IMR-90 (cell line): ENCODE results near the gene KRT78. TPM values are rescaled to one million over a fixed set of nuclear protein-coding genes. Genes with fewer than 3 reads are reported as not detected.

Experiments used
- ATAC-seq: fragments of 200-7000 bp; cut with Tn5 transposase; 2 replicates; pipeline ENCODE4 v1.9.1; 2020; ENCODE audit warnings: low read depth, mild to moderate bottlenecking, moderate library complexity
- BruUV-seq: library from RNA; stranded (reverse); fragments of 400-500 nt; replicated peaks from 2 replicates; lab custom pipeline; 2021; lab: Mats Ljungman, UMichigan
- CTCF ChIA-PET: fragments of 300-600 bp; formaldehyde crosslinking; extraction: SDS; loops from one replicate; lab custom pipeline; 2021; ENCODE audit warnings: antibody characterized with exemption; lab: Yijun Ruan, JAX
- POLR2A ChIA-PET: fragments of 300-600 bp; sonication (Branson Sonifier 250); formaldehyde crosslinking; loops from one replicate; lab custom pipeline; 2022; ENCODE audit warnings: antibody characterized with exemption; ENCODE audit not compliant: unreplicated experiment; lab: Charles Lee
- DNase-seq: peaks from one replicate; pipeline ENCODE4 v3.0.0; 2013
- H2AFZ ChIP-seq: replicated peaks from 2 replicates; pipeline ENCODE3; 2013; ENCODE audit warnings: low read length, mild to moderate bottlenecking; ENCODE audit not compliant: poor library complexity
- H2AK5ac ChIP-seq: 2 replicates; pipeline ENCODE4 v1.6.1; 2013; ENCODE audit warnings: low read depth, low read length, inconsistent platforms
- H2AK9ac ChIP-seq: replicated peaks from 2 replicates; pipeline ENCODE3; 2013; ENCODE audit warnings: mild to moderate bottlenecking, low read depth, low read length, moderate library complexity; ENCODE audit not compliant: poor library complexity
- H2BK120ac ChIP-seq: 2 replicates; pipeline ENCODE4 v1.6.1; 2013; ENCODE audit warnings: low read depth, low read length, inconsistent platforms
- H2BK15ac ChIP-seq: 3 replicates; pipeline ENCODE4 v1.6.1; 2013; ENCODE audit warnings: low read depth, low read length, inconsistent platforms
- H2BK20ac ChIP-seq: 2 replicates; pipeline ENCODE4 v1.6.1; 2013; ENCODE audit warnings: low read depth, mild to moderate bottlenecking, inconsistent platforms, low read length, moderate library complexity
- H2BK5ac ChIP-seq: 2 replicates; pipeline ENCODE4 v1.6.1; 2013; ENCODE audit warnings: mild to moderate bottlenecking, low read depth, low read length, inconsistent platforms; ENCODE audit not compliant: poor library complexity, severe bottlenecking
- H3K14ac ChIP-seq: replicated peaks from 2 replicates; pipeline ENCODE4 v1.6.1; 2013; ENCODE audit warnings: low read depth, low read length, inconsistent platforms
- H3K18ac ChIP-seq: 2 replicates; pipeline ENCODE4 v1.6.1; 2013; ENCODE audit warnings: low read depth, low read length, control low read depth
- H3K23ac ChIP-seq: 2 replicates; pipeline ENCODE4 v1.6.1; 2013; ENCODE audit warnings: low read depth, low read length, inconsistent platforms
- H3K27ac ChIP-seq: 2 replicates; pipeline ENCODE4 v1.5.1; 2013; ENCODE audit warnings: mild to moderate bottlenecking, control low read depth, low read length; ENCODE audit not compliant: insufficient read depth
- H3K27me3 ChIP-seq: 2 replicates; pipeline ENCODE4 v1.6.1; 2013; ENCODE audit warnings: low read length; ENCODE audit not compliant: control insufficient read depth, insufficient read depth
- H3K36me3 ChIP-seq: 2 replicates; pipeline ENCODE4 v1.6.1; 2013; ENCODE audit warnings: low read length, mixed read lengths; ENCODE audit not compliant: control insufficient read depth, insufficient read depth
- H3K4ac ChIP-seq: 2 replicates; pipeline ENCODE4 v1.6.1; 2013; ENCODE audit warnings: low read depth, low read length, inconsistent platforms
- H3K4me1 ChIP-seq: 2 replicates; pipeline ENCODE4 v1.6.1; 2013; ENCODE audit warnings: low read length, mixed read lengths; ENCODE audit not compliant: control insufficient read depth, insufficient read depth
- H3K4me2 ChIP-seq: 2 replicates; pipeline ENCODE4 v1.6.1; 2013; ENCODE audit warnings: low read depth, mild to moderate bottlenecking, control low read depth, low read length, moderate library complexity
- H3K4me3 ChIP-seq: 2 replicates; pipeline ENCODE4 v1.5.1; 2013; ENCODE audit warnings: low read depth, mild to moderate bottlenecking, control low read depth, low read length, moderate library complexity; ENCODE audit not compliant: insufficient read depth
- H3K56ac ChIP-seq: 2 replicates; pipeline ENCODE4 v1.6.1; 2013; ENCODE audit warnings: low read length, inconsistent platforms; ENCODE audit not compliant: insufficient read depth; ENCODE audit errors: extremely low read depth
- H3K79me1 ChIP-seq, 2 experiments: 2 replicates each; pipeline ENCODE4 v1.6.1; 2013; ENCODE audit warnings: low read length in 2 of 2, inconsistent platforms in 1 of 2, low read depth in 1 of 2
- H3K9ac ChIP-seq: 2 replicates; pipeline ENCODE4 v1.6.1; 2013; ENCODE audit warnings: low read depth, low read length, control low read depth
- H3K9me1 ChIP-seq: 2 replicates; pipeline ENCODE4 v1.6.1; 2013; ENCODE audit warnings: low read length, inconsistent platforms; ENCODE audit not compliant: insufficient read depth
- H3K9me3 ChIP-seq: 2 replicates; pipeline ENCODE4 v1.6.1; 2013; ENCODE audit warnings: low read length; ENCODE audit not compliant: control insufficient read depth, insufficient read depth
- H4K20me1 ChIP-seq: 2 replicates; pipeline ENCODE4 v1.6.1; 2013; ENCODE audit warnings: low read length, inconsistent platforms; ENCODE audit not compliant: insufficient read depth
- H4K5ac ChIP-seq: 2 replicates; pipeline ENCODE4 v1.6.1; 2013; ENCODE audit warnings: mild to moderate bottlenecking, low read depth, low read length, control low read depth
- H4K8ac ChIP-seq, 2 experiments: 2 replicates each; pipeline ENCODE4 v1.6.1; 2013; ENCODE audit warnings: low read depth in 2 of 2, low read length in 2 of 2, control low read depth in 1 of 2, inconsistent platforms in 1 of 2
- H4K91ac ChIP-seq: 2 replicates; pipeline ENCODE4 v1.6.1; 2013; ENCODE audit warnings: low read depth, low read length, inconsistent platforms; ENCODE audit not compliant: insufficient read depth
- BHLHE40 ChIP-seq: fragments of 150-350 bp; IDR thresholded peaks from 2 replicates; pipeline ENCODE4 v1.6.1; 2016; ENCODE audit warnings: mild to moderate bottlenecking, low read depth, low read length
- CEBPB ChIP-seq: IDR thresholded peaks from 2 replicates; pipeline ENCODE4 v1.6.1; 2012; ENCODE audit warnings: low read depth, low read length, improper control_type of control experiment
- CHD1 ChIP-seq: IDR thresholded peaks from 2 replicates; pipeline ENCODE4 v1.6.1; 2012; ENCODE audit warnings: low read depth, low read length, improper control_type of control experiment
- CTCF ChIP-seq: conservative IDR thresholded peaks from 2 replicates; pipeline ENCODE4 v1.5.1; 2012; ENCODE audit warnings: mild to moderate bottlenecking, low read depth, low read length, improper control_type of control experiment
- MAZ ChIP-seq: IDR thresholded peaks from 2 replicates; pipeline ENCODE4 v1.6.1; 2012; ENCODE audit warnings: low read depth, mild to moderate bottlenecking, low read length, improper control_type of control experiment, moderate library complexity, borderline replicate concordance
- NFE2L2 ChIP-seq: fragments of 150-350 bp; IDR thresholded peaks from 2 replicates; pipeline ENCODE4 v1.6.1; 2016; ENCODE audit warnings: low read depth, mild to moderate bottlenecking, low read length
- POLR2A ChIP-seq: IDR thresholded peaks from 2 replicates; pipeline ENCODE4 v1.6.1; 2012; ENCODE audit warnings: mild to moderate bottlenecking, low read depth, low read length
- RAD21 ChIP-seq: IDR thresholded peaks from 2 replicates; pipeline ENCODE4 v1.6.1; 2012; ENCODE audit warnings: low read length, improper control_type of control experiment
- WGBS, 2 experiments: methylation state at CpG; one replicate each; pipeline versions ENCODE4 v1.1.5 to v1.1.7; 2013; ENCODE audit warnings: missing lambda C conversion rate in 2 of 2; ENCODE audit not compliant: insufficient read length in 1 of 2; ENCODE audit errors: extremely low coverage in 2 of 2; 5-methylcytosine and 5-hydroxymethylcytosine counted together
- dilution Hi-C: fragments of 300-500 bp; cut with HindIII; formaldehyde crosslinking; loops from one replicate; pipeline ENCODE4 v1.14.3; 2018; ENCODE audit warnings: low sequenced_read_pairs; ENCODE audit not compliant: unreplicated experiment
- in situ Hi-C: fragments of 300-500 bp; cut with MboI; formaldehyde crosslinking; loops from 3 replicates; pipeline ENCODE4 v1.14.3; 2019; ENCODE audit warnings: low sequenced_read_pairs, inconsistent platforms, mixed read lengths
- intact Hi-C: fragments of 100-400 bp; cut with micrococcal nuclease; formaldehyde crosslinking; loops from 2 replicates; pipeline ENCODE4 v1.10.0; 2022
- polyA plus RNA-seq, 3 experiments: library from polyadenylated mRNA; depleted of rRNA; stranded (reverse); fragments of >200 nt; gene quantifications; 2 replicates each; pipeline ENCODE4 v1.2.3, GENCODE V29; 2012; ENCODE audit warnings: low replicate concordance in 1 of 3
- total RNA-seq: library from RNA; depleted of rRNA; stranded (reverse); fragments of >200 nt; gene quantifications from 2 replicates; pipeline ENCODE4 v1.2.3, GENCODE V29; 2012
- TF ChIP-seq, protein P1 (sequence below): fragments of 150-350 bp; IDR thresholded peaks from 2 replicates; pipeline ENCODE4 v1.6.1; 2016; ENCODE audit warnings: low read depth, mild to moderate bottlenecking, low read length, moderate library complexity, borderline replicate concordance

Gene KRT78
- total and polyA plus RNA-seq, 2 of the 4 experiments (the other 2 are of a cell fraction), result not detected

- Histone ChIP-seq H3K79me1 (no peaks in the 10 kb centered on the region), H4K91ac (no peak overlapping the region), H3K4ac (no peak overlapping the region), H3K23ac (no peak overlapping the region), H4K8ac (no peak overlapping the region), H4K20me1 (no peaks in the 10 kb centered on the region), H3K9ac (no peak overlapping the region), H3K4me3 (no peak overlapping the region), H2AK5ac (no peak overlapping the region), H3K27me3 (peaks cover 39% of the 10 kb centered on the region), H3K56ac (no peak overlapping the region), H2BK5ac (no peak overlapping the region), H2BK20ac (no peak overlapping the region), H3K4me1 (no peaks in the 10 kb centered on the region), H2BK120ac (no peak overlapping the region), H3K18ac (no peak overlapping the region), H3K9me3 (no peaks in the 10 kb centered on the region), H4K5ac (no peak overlapping the region), H3K36me3 (no peaks in the 10 kb centered on the region), H2BK15ac (no peak overlapping the region), H3K9me1 (no peaks in the 10 kb centered on the region), H3K4me2 (no peak overlapping the region), H2AK9ac (no peak overlapping the region), H3K14ac (no peak overlapping the region), H3K27ac (no peak overlapping the region), H2AFZ (no peak overlapping the region)
- intact Hi-C loops (no loop called here), in situ Hi-C loops (no loop called here), dilution Hi-C loops (no loop called here)
- BruUV-seq, result no TSS peak
- TF ChIP-seq MAZ, result no peak
- TF ChIP-seq CHD1, result no peak
- TF ChIP-seq CTCF, result no peak
- no peak for TF ChIP-seq CEBPB
- no peak for TF ChIP-seq RAD21
- TF ChIP-seq, protein P1, sequence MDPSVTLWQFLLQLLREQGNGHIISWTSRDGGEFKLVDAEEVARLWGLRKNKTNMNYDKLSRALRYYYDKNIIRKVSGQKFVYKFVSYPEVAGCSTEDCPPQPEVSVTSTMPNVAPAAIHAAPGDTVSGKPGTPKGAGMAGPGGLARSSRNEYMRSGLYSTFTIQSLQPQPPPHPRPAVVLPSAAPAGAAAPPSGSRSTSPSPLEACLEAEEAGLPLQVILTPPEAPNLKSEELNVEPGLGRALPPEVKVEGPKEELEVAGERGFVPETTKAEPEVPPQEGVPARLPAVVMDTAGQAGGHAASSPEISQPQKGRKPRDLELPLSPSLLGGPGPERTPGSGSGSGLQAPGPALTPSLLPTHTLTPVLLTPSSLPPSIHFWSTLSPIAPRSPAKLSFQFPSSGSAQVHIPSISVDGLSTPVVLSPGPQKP, result no peak
- no peak for TF ChIP-seq NFE2L2
- no peak for TF ChIP-seq POLR2A
- no peak for TF ChIP-seq BHLHE40
- DNase-seq, result no peak
- CTCF ChIA-PET, result no interaction called here
- ATAC-seq, result no peak
- 75% methylated on average over 7 of the region's 11 CpGs; no CpG with 5 or more reads in 1 of the 2 experiments for WGBS, 2 experiments
- POLR2A ChIA-PET, result no interaction called here
Measured at GRCh38 chr12:52844386-52844785, 4.4 kb downstream of the KRT78 start.
